ENCODE results near the gene HECA. TPM values are rescaled to one million over a fixed set of nuclear protein-coding genes. Genes with fewer than 3 reads are reported as not detected.

The HECA gene
- total and polyA plus RNA-seq, 2 of the 8 experiments (the other 6 are each of a cell fraction or from before 2014, with no cell fraction given): 2.4 to 9.2 TPM

DNA sequence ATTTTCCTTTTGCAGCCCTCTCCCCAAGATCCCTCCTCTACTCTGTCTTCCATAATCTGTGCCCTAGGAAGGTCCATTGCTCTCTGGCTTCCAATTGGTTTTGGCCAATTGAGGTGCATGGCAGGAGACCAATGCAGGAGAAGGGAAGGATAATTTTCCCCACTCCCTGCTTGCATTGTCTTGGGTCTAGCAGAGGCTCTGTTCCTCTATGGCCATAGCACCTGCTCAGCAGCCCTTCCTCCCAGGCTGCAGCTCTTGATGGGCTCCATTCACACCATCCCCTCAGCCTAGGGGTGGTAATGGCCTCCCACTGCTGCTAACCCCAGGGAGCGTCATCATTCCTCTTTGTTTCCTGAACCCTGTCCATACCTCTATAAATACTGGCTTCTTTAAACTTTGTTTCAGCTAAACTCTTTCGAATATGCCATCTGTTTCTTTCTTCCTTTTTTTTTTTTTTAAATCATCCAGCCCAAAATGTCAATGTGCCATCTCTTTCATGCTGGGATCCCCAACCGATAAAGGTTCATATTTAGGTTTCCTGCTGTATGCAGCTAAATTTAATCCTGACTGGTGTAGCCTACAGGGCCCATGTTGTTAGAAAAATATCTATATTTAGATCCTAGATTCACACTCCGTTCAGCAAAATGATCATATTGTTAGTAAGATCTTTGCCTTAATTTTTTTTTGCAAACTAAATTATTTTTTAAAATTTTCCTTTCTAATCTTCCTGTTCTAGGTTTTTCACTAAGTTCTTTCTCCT is 63.8 kb downstream of the HECA start:
- no peak overlapping the region for H3K4ac ChIP-seq (replicated peaks; ENCODE audit: insufficient read length, low read depth, low read length)
- peaks cover 0 to 3% (median 0%) of the 10 kb centered on the region in 4 experiments; a peak in 1 of 7 replicates for H3K4me1 ChIP-seq (replicated peaks in 1 of 4; ENCODE audit: control insufficient read depth in 3 of 4, insufficient read depth in 4 of 4, low read length in 3 of 4)
- H3K4me2 ChIP-seq (ENCODE audit: insufficient read depth in 1 of 2, low read depth in 2 of 2, low read length in 2 of 2): no peak overlapping the region
- DNase-seq (ENCODE audit: low read depth in 1 of 2, low spot score in 2 of 2) (no peak), FAIRE-seq (no peak)
- H2BK12ac ChIP-seq (ENCODE audit: low read depth, low read length): 0 out of 2 replicates have a peak overlapping the region, but pooled peaks have one; percentile 64
- H2AK5ac ChIP-seq (ENCODE audit: low read depth, low read length): no peak overlapping the region
- H3K9me3 ChIP-seq (ENCODE audit: insufficient read depth in 2 of 2, low read depth in 1 of 2, low read length in 1 of 2): no peaks in the 10 kb centered on the region
- 88% methylated on average over 4 of the region's 4 CpGs; no CpG with 5 or more reads in 1 of the 2 experiments for WGBS, 2 experiments (ENCODE audit: extremely low coverage in 1 of 2, insufficient coverage in 1 of 2, insufficient read length in 1 of 2, insufficient replicate concordance in 2 of 2, low coverage in 1 of 2, low lambda C conversion rate in 2 of 2, missing lambda C conversion rate in 1 of 2)
- H2BK20ac ChIP-seq (ENCODE audit: low read length): no peak overlapping the region
- H3K36me3 ChIP-seq (ENCODE audit: control insufficient read depth in 2 of 4, insufficient read depth in 4 of 4, low read length in 3 of 4): no peaks in the 10 kb centered on the region
- 0 out of 2 replicates have a peak overlapping the region, but pooled peaks have one; percentile 21 for H2BK5ac ChIP-seq (ENCODE audit: low read depth, low read length)
- no peaks in the 10 kb centered on the region for H4K20me1 ChIP-seq (replicated peaks in 1 of 2; ENCODE audit: control insufficient read depth in 1 of 2, insufficient read depth in 2 of 2, low read length in 2 of 2)
- no peak overlapping the region for H4K5ac ChIP-seq (ENCODE audit: insufficient read length, low read depth, low read length)
- TF ChIP-seq TAF1 (IDR thresholded peaks at IDR 0.05; ENCODE audit: low read depth, low read length) (no peak), NANOG (IDR thresholded peaks at IDR 0.05; ENCODE audit: insufficient read depth, low read depth, low read length, poor library complexity, severe bottlenecking) (peak; percentile 13), SIN3A (conservative IDR thresholded peaks at IDR 0.05 in 1 of 2, IDR thresholded peaks at IDR 0.05 in 1 of 2; ENCODE audit: low read depth in 1 of 2, low read length in 2 of 2) (no peak)
- CTCF ChIA-PET (ENCODE audit: partially characterized antibody): interaction anchor here (0.7 to 1.1 kb wide), 3 partner anchors 52 to 167 kb away, joined by 3 to 4 read pairs (median 3); no protein-coding TSS in a partner anchor
- H3K79me2 ChIP-seq (ENCODE audit: control insufficient read depth in 1 of 2, insufficient read depth in 2 of 2, low read length in 2 of 2): no peaks in the 10 kb centered on the region
- H2BK120ac ChIP-seq (replicated peaks; ENCODE audit: low read depth, low read length): no peak overlapping the region
- no peak overlapping the region for H3K18ac ChIP-seq (ENCODE audit: extremely low read depth, low read length)
- no peak overlapping the region for H2BK15ac ChIP-seq (ENCODE audit: low read length)
- no peak overlapping the region for H3K9ac ChIP-seq (replicated peaks in 1 of 4; ENCODE audit: extremely low read depth in 1 of 4, low read depth in 3 of 4, low read length in 3 of 4)
- H3K23me2 ChIP-seq (ENCODE audit: low read depth, low read length): no peaks in the 10 kb centered on the region; the same call in 1 of the 2 replicates
- H3K56ac ChIP-seq (replicated peaks; ENCODE audit: insufficient read length, low read depth, low read length): no peak overlapping the region
- no peaks in the 10 kb centered on the region for H3K27me3 ChIP-seq (replicated peaks in 1 of 4; ENCODE audit: control insufficient read depth in 3 of 4, extremely low read depth in 1 of 4, insufficient read depth in 3 of 4, low read length in 3 of 4)
- no peak overlapping the region for H3K4me3 ChIP-seq (ENCODE audit: extremely low read depth in 1 of 4, insufficient read depth in 2 of 4, low read depth in 3 of 4, low read length in 4 of 4)
- no peak overlapping the region; the same call in 1 of the 2 replicates for H4K8ac ChIP-seq (ENCODE audit: extremely low read depth, insufficient read depth, low read length)
- H3K14ac ChIP-seq (ENCODE audit: insufficient read length): no peak overlapping the region
- POLR2A ChIA-PET (ENCODE audit: partially characterized antibody): no interaction called here
- H2AFZ ChIP-seq (ENCODE audit: low read length): no peak overlapping the region
- H3K27ac ChIP-seq (ENCODE audit: low read depth, low read length): no peak overlapping the region
- no peak overlapping the region for H3K23ac ChIP-seq (ENCODE audit: insufficient read length)
- H3K79me1 ChIP-seq (ENCODE audit: low read depth, low read length): no peaks in the 10 kb centered on the region
- no peak overlapping the region for H4K91ac ChIP-seq (replicated peaks; ENCODE audit: insufficient read length, low read length)
